ENCODE measurements around the gene OR2V1. TPM values are rescaled to one million over a fixed set of nuclear protein-coding genes. Genes with fewer than 3 reads are reported as not detected.

OR2V1 gene
- total RNA-seq, 1 donor from 2014 or later, result not detected

DNA sequence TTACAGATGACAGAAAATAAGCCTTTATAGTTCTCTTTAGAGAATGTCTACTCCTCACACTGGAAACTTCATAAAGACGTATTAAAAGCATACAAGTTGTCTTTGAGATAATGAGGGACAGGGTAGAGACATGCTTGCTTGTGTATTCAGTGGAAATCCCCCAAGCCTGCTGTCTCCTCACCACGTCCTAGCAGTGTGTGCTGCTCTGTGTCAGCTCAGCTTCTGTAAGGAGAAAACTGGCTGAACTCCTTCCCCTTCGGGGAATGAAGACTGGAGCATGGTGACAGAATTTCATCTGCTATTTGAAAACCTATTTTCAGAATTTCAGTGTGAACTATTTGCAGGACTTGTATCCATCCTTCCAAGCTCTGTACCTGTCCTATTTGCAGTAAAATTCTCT is 25.8 kb upstream of the OR2V1 start:
- no peak for TF ChIP-seq CTCF (IDR thresholded peaks at IDR 0.05)
- Histone ChIP-seq H3K36me3 (no peaks in the 10 kb centered on the region), H3K27ac (no peak overlapping the region), H3K9me3 (no peaks in the 10 kb centered on the region), H3K4me3 (no peak overlapping the region), H3K4me1 (peaks cover 0 to 3% of the 10 kb centered on the region in 2 donors), H3K27me3 (no peaks in the 10 kb centered on the region)
- DNase-seq (ENCODE audit: low spot score in 2 of 2), result no peak
- intact Hi-C loops (cut with DNase I), result no loop called here

DNA sequence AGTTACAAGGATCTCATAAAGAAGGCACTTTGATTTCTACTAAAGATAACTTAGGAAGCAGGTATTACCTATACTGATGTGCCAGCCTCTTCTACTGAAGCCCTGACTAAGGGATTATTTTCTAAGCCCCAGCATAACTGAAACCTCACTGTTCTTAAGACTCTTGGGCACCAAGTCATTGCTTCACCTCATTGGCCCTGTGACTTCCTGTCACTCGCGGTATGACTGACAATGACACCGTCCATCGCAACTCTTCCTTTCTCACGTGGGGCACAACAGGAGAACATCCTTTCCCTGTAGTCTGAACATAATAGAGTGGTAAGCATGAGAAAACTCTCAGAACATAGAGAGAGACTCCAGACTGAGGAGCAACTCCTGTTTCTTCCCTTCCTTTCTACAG is 22.8 kb upstream of the OR2V1 start:
- Histone ChIP-seq H3K4me1 (no peaks in the 10 kb centered on the region), H3K4me3 (no peak overlapping the region), H3K27me3 (no peaks in the 10 kb centered on the region), H3K36me3 (no peaks in the 10 kb centered on the region), H3K27ac (no peak overlapping the region), H3K9me3 (no peaks in the 10 kb centered on the region)
- no peak for TF ChIP-seq CTCF (IDR thresholded peaks at IDR 0.05)
- DNase-seq (ENCODE audit: low spot score in 2 of 2), result no peak
- intact Hi-C loops (cut with DNase I), result no loop called here

- no peak for DNase-seq (ENCODE audit: low spot score in 2 of 2)
- no peak for TF ChIP-seq CTCF (IDR thresholded peaks at IDR 0.05)
- intact Hi-C loops (cut with DNase I), result no loop called here
- H3K27ac ChIP-seq, result no peak overlapping the region
- no peak overlapping the region for H3K4me3 ChIP-seq
- H3K9me3 ChIP-seq, result no peaks in the 10 kb centered on the region
- no peaks in the 10 kb centered on the region for H3K36me3 ChIP-seq
- H3K27me3 ChIP-seq, result no peaks in the 10 kb centered on the region
- no peaks in the 10 kb centered on the region for H3K4me1 ChIP-seq
Measured at GRCh38 chr5:181152406-181152805, 21.4 kb upstream of the OR2V1 start.

DNA sequence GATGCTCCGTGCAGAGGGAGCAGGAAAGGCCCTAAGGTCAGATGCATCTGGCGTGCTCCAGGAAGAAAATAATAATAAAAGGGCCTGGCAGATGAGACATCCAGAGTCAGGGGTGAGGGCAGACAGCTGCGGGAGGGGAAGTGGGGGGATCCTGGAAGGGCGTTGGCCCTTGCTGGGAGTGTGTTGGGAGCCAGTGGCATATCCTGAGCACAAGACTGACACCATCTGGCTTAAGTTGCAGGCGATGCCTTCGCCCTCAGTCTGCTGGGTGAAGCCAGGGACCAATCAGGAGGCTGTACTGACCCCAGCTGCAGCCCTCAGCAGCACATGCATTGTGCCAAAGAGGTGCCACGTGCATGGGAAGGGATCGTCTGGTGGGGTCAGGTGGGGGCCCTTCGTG is 20.2 kb upstream of the OR2V1 start:
- no peak for DNase-seq (ENCODE audit: low spot score in 2 of 2)
- no peak for TF ChIP-seq CTCF (IDR thresholded peaks at IDR 0.05)
- Histone ChIP-seq H3K4me1 (no peaks in the 10 kb centered on the region), H3K4me3 (no peak overlapping the region), H3K36me3 (no peaks in the 10 kb centered on the region), H3K27me3 (no peaks in the 10 kb centered on the region), H3K9me3 (no peaks in the 10 kb centered on the region), H3K27ac (no peak overlapping the region)
- intact Hi-C loops (cut with DNase I), result no loop called here

GRCh38 chr5:181149806-181150733 is 19.1 kb upstream of the OR2V1 start:
- intact Hi-C loops (cut with DNase I), result no loop called here
- DNase-seq (ENCODE audit: low spot score in 2 of 2), result no peak
- Histone ChIP-seq H3K27me3 (no peaks in the 10 kb centered on the region), H3K4me1 (no peaks in the 10 kb centered on the region), H3K27ac (no peak overlapping the region), H3K36me3 (no peaks in the 10 kb centered on the region), H3K9me3 (no peaks in the 10 kb centered on the region), H3K4me3 (no peak overlapping the region)
- TF ChIP-seq CTCF (IDR thresholded peaks at IDR 0.05), result no peak

All from ascending aorta (tissue), 2 donors.